H1 (cell line): ENCODE measurements around the gene INSM2. TPM values are rescaled to one million over a fixed set of nuclear protein-coding genes. Genes with fewer than 3 reads are reported as not detected.

ENCODE experiments used
- CTBP2 ChIP-seq: IDR thresholded peaks from 2 replicates; pipeline ENCODE4 v1.7.0; 2011; ENCODE audit warnings: borderline replicate concordance, mild to moderate bottlenecking, moderate library complexity, mixed read lengths, low read length; ENCODE audit not compliant: insufficient read depth, insufficient read length
- EZH2 ChIP-seq: fragments of 200-600 bp; sonication (generic); IDR thresholded peaks from 2 replicates; pipeline ENCODE4 v1.7.1; 2012; ENCODE audit warnings: low read depth, mild to moderate bottlenecking, moderate library complexity, low read length, inconsistent platforms; ENCODE audit not compliant: severe bottlenecking
- polyA plus RNA-seq, 7 experiments: library from polyadenylated mRNA; depleted of rRNA in 3 of 7; stranded (reverse) in 5 of 7; unstranded in 2 of 7; fragments of >200 nt in 5 of 7; fragments of 200-250 nt in 2 of 7; gene quantifications; 1 replicate in 5 of 7; 2 replicates in 1 of 7; 4 replicates in 1 of 7; pipeline versions ENCODE4 v1.2.1 to v1.2.3, GENCODE V29; 2011 to 2013; ENCODE audit warnings: missing spikeins in 2 of 7, mixed read lengths in 2 of 7
- total RNA-seq: library from RNA; stranded (reverse); fragmentation: NEBNext Ultra II Directional; extraction: Animal tissue kit (Norgen Biotek cat#: 25700); gene quantifications from 2 replicates; pipeline ENCODE4 v1.2.1, GENCODE V29; 2021
- TF ChIP-seq, protein P1 (sequence below): fragments of 300-600 bp; sonication (generic); IDR thresholded peaks from 2 replicates; pipeline ENCODE4 v1.7.1; 2012; ENCODE audit warnings: low read length, moderate library complexity, mild to moderate bottlenecking, inconsistent platforms; ENCODE audit not compliant: insufficient replicate concordance

Gene INSM2
- total and polyA plus RNA-seq, 2 of the 8 experiments (the other 6 are each of a cell fraction or from before 2014, with no cell fraction given): not detected

DNA sequence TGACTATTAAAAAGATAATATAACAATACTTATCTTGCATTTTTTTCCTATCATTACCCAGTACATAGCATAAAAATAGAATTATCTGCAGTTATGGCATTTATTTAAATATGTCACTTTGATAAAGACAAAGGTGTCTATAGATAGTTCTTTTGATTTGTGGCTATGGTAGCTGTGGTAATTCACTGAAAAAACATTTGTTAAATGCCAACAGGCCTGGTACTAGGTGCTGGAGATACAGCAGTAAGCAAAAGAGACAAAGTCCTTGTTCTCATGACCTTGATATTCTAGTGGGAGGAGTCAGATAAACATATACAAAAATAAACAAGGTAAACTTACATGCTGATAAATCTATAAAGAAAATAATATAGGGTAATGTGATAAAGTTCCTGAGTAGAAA is 44.7 kb downstream of the INSM2 start (continued):
- TF ChIP-seq, protein P1, sequence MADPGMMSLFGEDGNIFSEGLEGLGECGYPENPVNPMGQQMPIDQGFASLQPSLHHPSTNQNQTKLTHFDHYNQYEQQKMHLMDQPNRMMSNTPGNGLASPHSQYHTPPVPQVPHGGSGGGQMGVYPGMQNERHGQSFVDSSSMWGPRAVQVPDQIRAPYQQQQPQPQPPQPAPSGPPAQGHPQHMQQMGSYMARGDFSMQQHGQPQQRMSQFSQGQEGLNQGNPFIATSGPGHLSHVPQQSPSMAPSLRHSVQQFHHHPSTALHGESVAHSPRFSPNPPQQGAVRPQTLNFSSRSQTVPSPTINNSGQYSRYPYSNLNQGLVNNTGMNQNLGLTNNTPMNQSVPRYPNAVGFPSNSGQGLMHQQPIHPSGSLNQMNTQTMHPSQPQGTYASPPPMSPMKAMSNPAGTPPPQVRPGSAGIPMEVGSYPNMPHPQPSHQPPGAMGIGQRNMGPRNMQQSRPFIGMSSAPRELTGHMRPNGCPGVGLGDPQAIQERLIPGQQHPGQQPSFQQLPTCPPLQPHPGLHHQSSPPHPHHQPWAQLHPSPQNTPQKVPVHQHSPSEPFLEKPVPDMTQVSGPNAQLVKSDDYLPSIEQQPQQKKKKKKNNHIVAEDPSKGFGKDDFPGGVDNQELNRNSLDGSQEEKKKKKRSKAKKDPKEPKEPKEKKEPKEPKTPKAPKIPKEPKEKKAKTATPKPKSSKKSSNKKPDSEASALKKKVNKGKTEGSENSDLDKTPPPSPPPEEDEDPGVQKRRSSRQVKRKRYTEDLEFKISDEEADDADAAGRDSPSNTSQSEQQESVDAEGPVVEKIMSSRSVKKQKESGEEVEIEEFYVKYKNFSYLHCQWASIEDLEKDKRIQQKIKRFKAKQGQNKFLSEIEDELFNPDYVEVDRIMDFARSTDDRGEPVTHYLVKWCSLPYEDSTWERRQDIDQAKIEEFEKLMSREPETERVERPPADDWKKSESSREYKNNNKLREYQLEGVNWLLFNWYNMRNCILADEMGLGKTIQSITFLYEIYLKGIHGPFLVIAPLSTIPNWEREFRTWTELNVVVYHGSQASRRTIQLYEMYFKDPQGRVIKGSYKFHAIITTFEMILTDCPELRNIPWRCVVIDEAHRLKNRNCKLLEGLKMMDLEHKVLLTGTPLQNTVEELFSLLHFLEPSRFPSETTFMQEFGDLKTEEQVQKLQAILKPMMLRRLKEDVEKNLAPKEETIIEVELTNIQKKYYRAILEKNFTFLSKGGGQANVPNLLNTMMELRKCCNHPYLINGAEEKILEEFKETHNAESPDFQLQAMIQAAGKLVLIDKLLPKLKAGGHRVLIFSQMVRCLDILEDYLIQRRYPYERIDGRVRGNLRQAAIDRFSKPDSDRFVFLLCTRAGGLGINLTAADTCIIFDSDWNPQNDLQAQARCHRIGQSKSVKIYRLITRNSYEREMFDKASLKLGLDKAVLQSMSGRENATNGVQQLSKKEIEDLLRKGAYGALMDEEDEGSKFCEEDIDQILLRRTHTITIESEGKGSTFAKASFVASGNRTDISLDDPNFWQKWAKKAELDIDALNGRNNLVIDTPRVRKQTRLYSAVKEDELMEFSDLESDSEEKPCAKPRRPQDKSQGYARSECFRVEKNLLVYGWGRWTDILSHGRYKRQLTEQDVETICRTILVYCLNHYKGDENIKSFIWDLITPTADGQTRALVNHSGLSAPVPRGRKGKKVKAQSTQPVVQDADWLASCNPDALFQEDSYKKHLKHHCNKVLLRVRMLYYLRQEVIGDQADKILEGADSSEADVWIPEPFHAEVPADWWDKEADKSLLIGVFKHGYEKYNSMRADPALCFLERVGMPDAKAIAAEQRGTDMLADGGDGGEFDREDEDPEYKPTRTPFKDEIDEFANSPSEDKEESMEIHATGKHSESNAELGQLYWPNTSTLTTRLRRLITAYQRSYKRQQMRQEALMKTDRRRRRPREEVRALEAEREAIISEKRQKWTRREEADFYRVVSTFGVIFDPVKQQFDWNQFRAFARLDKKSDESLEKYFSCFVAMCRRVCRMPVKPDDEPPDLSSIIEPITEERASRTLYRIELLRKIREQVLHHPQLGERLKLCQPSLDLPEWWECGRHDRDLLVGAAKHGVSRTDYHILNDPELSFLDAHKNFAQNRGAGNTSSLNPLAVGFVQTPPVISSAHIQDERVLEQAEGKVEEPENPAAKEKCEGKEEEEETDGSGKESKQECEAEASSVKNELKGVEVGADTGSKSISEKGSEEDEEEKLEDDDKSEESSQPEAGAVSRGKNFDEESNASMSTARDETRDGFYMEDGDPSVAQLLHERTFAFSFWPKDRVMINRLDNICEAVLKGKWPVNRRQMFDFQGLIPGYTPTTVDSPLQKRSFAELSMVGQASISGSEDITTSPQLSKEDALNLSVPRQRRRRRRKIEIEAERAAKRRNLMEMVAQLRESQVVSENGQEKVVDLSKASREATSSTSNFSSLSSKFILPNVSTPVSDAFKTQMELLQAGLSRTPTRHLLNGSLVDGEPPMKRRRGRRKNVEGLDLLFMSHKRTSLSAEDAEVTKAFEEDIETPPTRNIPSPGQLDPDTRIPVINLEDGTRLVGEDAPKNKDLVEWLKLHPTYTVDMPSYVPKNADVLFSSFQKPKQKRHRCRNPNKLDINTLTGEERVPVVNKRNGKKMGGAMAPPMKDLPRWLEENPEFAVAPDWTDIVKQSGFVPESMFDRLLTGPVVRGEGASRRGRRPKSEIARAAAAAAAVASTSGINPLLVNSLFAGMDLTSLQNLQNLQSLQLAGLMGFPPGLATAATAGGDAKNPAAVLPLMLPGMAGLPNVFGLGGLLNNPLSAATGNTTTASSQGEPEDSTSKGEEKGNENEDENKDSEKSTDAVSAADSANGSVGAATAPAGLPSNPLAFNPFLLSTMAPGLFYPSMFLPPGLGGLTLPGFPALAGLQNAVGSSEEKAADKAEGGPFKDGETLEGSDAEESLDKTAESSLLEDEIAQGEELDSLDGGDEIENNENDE: no peak
- no peak for TF ChIP-seq CTBP2
- no peak for TF ChIP-seq EZH2
